Activated CD4-positive, alpha-beta T cell treated with anti-CD3 and anti-CD28 coated beads, Interleukin-2, amount 50 U/mL, for 16 hours (primary cell): ENCODE data around the gene BMPR1B.

ENCODE experiments used
- DNase-seq: peaks from one replicate; pipeline ENCODE4 v3.0.0-alpha.2; 2020

BMPR1B gene

DNA sequence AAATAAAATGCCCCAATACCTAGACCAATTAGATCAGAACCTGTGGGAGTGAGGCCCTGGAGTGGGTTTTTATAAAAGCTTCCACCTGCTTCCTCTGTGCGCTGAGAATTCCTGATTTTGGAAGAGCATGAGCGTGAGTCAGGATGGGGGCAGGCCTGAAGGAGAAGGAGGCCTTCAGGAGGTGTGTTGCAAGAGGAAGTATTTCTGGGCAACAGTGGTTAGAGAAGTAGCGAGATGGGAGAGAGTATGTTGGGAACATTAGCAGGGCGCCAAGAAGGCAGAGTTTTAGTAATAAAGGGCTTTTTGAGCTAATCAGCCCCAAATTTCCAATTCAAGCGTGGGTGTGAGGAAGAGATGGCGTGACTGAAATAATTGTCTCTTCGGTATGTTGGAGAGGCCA is 441.2 kb downstream of the BMPR1B start:
- DNase-seq, result no peak

DNA sequence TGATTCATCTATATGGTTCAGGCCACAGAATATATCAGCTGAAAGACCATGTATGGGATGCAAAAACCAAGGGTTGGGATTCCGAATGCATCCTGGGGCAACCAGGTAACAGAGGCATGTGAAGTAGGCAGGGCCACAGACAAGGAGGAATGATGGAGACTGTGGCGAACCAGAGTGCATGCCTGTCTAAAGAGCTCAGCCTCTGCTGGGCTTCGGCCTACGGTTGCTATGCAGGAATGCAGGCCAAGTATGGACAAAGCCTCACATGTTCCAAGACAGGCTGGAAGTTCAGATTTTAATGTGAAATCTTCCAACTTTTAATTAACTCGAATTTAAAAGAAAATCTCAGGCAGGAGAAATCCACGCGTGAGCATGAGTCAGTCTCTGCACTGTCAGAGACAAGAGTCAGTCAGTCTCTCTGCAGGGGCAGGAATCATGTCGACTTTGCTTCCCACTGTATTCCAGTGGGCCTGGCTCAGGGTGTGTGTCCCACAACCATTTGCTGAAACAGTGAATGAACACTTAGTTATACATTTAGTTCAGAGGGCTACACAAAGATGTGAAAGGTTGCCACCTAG is 446.6 kb downstream of the BMPR1B start:
- DNase-seq, result no peak

GRCh38 chr4:95204873-95205272 is 447.1 kb downstream of the BMPR1B start:
- no peak for DNase-seq
